Measurements from ENCODE around the gene C17orf100.

The C17orf100 gene

GRCh38 chr17:6651354-6651918 lies at the start of gene C17orf100, which contains the start of gene MED31:
Gene C17orf100 (plus strand): TSS chr17:6651762. CDS start chr17:6651914, 152 bp downstream.
Gene MED31 (minus strand): TSS chr17:6651605. CDS start chr17:6651528, 77 bp downstream.
- peak; percentile 64 for DNase-seq (ENCODE audit: low read depth, low spot score)

- no peak for DNase-seq (ENCODE audit: low read depth, low spot score)
These were observed 49.4 kb upstream of the C17orf100 start for GRCh38 chr17:6602141-6602540.

DNA sequence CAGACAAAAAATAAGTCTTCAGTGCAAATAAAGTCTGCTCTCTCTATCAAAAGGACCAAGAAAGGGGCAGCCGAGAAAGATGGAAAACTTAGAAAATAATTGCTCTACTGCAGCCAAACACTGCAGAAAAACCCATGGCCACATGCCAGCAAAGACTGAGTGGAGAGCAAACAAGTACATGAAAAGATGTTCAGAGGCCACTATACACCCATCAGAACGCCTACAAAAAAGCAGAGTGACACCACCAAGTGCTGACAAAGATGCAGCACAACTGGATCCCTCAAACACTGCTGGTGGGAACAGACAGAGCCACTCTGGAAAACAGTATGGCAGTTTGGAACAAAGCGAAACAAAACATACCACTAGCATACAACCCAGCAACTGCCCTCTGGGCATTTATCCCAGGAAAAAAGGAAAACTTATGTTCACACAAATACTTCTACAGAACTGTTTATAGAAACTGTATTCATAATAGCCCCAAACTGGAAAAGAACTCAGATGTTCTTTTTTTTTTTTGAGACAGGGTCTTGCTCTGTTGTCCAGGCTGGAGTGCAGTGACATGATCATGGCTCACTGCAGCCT lies 47.7 kb upstream of the C17orf100 start:
- no peak for DNase-seq (ENCODE audit: low read depth, low spot score)

DNA sequence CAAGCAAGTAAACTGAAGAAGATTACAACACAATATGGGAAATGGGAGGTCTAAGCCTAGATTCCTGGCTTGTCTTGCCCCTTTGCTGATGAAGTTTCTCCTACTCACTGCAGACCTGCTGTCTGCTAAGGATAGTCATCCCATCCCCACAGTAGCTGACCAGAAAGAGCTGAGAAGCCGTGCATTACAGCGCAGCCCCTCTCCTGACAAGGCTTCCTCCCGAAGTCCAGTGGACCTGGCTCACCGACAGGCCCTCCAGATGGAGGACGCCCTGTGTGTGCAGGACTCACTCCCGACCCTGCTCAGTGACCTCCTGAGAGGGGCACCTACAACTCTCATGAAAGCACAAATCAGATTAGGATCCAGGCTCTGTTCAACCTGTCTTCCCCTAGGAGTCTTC lies 46.4 kb upstream of the C17orf100 start:
- DNase-seq (ENCODE audit: low read depth, low spot score): no peak

DNA sequence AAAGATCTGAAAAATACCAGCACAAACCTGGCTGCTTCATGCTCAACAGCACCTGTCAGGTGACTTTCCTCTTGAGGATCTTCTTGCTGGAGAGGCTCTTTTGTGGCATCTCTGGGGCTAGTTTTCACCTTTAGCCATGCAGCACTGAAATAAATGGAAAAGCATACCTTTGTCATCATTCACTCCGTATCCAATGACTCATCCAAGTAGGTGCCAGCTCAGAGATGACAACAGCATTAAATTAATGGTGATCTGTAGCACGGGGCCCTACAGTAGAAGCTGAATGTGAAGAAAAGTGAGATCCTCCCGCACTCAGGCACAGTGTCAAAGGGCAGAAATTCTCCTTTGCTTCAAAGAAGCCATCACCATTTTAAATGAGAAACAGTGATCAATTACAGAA lies 43.2 kb upstream of the C17orf100 start:
- no peak for DNase-seq (ENCODE audit: low read depth, low spot score)

DNA sequence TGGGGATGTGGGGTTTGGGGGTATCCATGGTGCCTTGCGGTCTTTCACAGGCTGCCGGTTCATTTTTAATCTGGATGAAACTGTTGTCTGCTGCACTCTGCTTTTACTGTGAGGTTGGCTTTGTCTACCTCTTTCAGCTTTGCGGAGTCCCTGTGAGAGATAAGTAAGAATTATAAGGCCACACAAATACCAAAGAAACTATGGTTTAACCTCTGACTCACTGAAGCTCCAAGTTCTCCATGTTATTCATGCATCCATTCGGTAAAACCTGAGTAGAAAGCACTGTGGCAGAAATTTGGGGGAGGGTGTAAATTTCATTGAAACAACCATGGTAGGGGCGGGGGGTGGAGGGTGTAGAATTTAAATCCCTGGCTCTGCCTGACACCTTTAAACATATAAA lies 41.6 kb upstream of the C17orf100 start:
- no peak for DNase-seq (ENCODE audit: low read depth, low spot score)

GRCh38 chr17:6611231-6611630 lies 40.3 kb upstream of the C17orf100 start:
- no peak for DNase-seq (ENCODE audit: low read depth, low spot score)

DNA sequence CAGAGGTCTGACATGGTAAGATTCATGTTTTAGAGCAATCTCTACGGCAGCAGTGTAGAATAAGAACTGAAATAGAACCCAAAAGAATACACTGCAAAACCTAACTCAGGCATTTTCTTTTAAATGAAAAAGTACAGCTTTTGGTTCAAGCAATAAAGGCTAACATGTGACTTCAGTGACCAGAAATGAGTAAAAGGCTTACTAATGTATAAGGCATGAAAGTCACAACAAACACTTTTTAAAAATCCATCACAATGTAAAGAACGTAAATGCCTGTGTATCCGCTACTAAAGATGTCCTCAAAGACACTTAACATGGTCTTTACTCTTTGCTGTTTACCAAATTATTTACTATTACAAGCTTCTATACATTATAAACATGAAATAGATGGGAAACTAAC lies 27.6 kb upstream of the C17orf100 start:
- DNase-seq (ENCODE audit: low read depth, low spot score): no peak

GRCh38 chr17:6626616-6627015 lies 24.9 kb upstream of the C17orf100 start:
- DNase-seq (ENCODE audit: low read depth, low spot score): no peak

DNA sequence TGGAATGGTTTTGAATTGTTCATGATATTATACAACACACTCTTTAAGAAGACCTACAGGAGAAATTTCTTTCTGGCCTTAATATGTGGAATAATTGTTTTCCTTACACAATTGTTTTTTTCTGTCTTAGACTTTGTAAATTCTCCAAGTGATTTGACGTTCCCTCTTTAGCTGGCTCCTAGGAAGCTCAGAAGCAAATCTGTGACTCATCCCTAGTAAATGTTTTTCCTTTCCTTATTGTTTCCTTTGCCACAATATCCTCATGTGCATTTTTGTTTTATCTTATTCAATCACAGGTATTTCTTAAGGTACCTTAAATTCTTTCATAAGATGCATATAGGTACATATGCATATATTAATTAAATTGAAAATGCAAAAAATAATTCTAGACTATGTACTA lies 24.5 kb upstream of the C17orf100 start:
- no peak for DNase-seq (ENCODE audit: low read depth, low spot score)

- DNase-seq (ENCODE audit: low read depth, low spot score): no peak
These were observed 21.2 kb upstream of the C17orf100 start for GRCh38 chr17:6630390-6630789.

DNA sequence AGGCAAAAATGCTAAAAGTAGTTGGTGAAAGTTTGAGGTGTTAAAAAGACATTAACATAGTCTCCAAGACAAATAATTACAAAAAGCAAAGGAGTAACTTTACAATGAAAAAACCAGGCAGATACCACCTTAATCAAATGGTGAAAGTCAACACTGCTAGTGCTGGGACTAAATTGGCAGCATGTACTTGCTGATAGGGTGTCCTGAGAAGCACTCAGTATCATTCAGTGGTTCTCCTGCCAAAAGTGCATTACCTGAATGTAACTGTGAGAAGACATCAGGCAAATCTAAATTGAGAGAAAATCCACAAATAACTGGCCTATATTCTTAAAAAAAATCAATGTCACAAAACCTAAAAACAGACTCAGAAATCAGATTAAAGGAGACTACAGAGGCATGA lies 19.0 kb upstream of the C17orf100 start:
- no peak for DNase-seq (ENCODE audit: low read depth, low spot score)

DNA sequence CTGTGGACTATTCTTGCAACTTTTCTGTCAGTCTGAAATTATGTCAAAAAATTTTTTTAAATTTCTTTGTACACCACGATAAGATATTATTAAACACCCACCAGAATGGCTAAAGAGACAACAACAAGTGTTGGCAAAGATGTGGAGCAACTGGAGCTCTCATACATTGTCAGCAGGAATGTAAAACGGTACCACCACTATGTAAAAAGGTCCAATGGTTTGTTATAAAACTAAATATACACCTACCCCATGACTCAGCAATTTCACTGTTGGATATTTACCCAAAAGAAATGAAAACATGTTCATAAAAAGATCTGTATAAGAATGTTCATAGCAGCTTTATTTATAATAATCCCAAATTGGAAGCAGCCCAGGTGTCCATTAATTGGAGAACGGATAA lies 18.3 kb upstream of the C17orf100 start:
- DNase-seq (ENCODE audit: low read depth, low spot score): no peak

- no peak for DNase-seq (ENCODE audit: low read depth, low spot score)
These were observed 15.5 kb upstream of the C17orf100 start for GRCh38 chr17:6636105-6636504.

- DNase-seq (ENCODE audit: low read depth, low spot score): no peak
These were observed 14.7 kb upstream of the C17orf100 start for GRCh38 chr17:6636616-6637457.

GRCh38 chr17:6637458-6637840 lies 14.1 kb upstream of the C17orf100 start:
- no peak for DNase-seq (ENCODE audit: low read depth, low spot score)

DNA sequence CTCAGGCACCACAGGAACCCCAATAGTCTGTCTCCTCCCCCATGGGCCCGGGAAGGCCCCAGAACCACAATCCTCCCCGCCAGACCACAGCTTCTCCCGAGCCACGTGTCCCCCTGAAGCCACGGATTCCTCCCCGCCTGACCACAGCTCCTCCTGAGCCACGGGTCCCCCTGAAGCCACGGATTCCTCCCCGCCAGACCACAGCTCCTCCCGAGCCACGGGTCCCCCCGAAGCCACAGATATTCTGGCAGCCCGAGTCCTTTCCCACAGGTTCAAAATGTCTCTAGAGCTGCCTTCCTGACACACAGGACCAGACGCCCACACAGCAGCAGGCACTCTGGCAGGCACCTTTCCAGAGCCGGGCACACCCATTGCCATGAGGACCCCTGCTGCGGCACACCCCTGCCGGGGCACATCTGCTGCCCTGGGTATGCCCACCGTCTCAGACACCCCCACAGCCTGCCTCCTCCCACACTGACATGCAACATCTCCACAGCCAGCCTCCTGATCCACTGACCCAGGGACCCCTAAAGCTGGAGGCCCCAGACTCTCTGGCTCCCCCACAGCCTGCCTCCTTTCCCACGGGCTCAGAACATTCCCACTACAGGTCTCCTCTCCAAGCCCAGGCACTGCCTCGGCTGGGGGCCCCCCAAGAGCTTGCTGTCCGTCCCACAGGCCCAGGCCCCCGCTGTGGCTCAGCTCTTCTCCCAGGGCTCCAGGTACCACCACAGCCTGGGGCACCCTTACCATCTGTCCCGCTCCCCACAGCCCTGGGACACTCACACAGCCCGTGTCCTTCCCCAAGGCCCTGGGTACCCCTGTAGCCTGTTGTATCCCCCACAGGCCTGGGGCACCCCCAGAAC lies 13.3 kb upstream of the C17orf100 start:
- no peak for DNase-seq (ENCODE audit: low read depth, low spot score)

DNA sequence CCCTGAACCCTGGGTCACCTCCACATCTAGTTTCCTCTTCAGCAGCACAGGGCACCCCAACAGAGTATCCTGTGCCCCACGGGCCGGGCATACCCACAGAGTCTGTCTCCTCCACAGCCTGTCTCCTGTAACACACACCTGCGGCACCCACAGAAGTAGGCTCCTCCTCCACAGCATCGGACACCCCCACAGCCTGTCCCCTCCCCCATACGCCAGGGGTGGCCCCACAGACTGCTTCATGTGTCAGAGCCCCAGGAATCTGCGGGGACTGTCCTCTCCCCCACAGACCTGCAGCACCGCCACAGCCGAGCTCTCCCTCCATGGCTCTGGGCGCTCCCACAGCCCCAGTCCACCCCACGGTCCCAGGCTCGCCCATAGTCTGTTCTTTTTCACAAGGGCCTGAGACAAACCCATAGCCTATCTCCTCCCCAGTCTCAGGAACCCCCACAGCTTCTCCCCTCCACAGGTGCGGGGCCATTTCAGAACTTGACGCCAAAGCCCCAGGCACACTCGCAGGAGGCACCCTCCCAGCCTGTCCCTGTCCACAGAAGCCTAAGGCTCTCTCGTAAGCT lies 12.5 kb upstream of the C17orf100 start:
- no peak for DNase-seq (ENCODE audit: low read depth, low spot score)

DNA sequence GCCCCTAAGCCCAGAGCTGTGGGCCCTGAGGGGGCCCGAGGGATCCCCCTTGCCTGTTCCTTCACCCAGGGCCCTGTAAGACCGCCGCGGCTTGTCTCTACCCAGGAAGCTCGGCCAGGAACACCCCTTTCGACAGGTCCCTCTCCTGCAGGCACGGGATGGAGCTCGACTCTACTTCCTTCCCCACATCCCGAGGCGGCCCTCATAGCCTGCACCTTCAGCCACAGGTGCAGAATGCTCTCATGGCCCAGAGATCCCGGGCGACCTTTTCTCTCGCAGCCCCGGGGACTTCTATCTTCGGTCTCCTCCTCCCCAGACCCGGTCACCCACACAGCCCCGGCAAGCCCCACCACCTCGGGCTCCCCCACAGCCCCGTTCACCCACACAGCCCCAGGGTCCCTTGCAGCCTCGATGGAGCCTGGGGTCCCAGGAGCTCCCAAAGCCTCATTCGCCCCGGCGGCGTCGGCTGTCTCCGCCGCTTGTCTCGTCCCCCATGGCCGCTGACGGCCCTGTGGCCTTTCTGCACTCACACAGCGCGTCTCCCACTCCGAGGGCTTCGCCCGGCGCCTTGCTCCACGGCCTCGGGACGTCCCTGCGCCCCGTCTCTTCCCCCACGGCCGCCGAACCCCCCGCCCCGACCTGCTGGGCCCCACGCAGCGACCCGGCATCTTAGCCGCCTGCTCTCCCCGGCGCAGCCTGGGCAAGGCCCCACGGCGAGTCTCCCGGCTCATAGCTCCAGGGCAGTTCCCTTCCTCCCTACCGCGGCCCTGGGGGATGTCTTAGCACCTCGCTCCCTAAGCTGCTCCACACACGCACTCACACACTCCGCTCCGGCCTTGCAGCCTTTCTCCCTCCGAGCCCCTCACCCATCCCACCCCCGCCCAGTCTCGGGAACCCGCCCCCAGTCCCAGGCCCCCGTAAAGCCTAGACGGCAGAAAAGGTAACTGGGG lies 11.7 kb upstream of the C17orf100 start:
- no peak for DNase-seq (ENCODE audit: low read depth, low spot score)

GRCh38 chr17:6640536-6641246 lies 10.9 kb upstream of the C17orf100 start, which contains the start of the genes KIAA0753 and TXNDC17:
Gene KIAA0753 (minus strand): TSS chr17:6640711. CDS start chr17:6635103, 5,608 bp downstream.
Gene TXNDC17 (plus strand): TSS chr17:6641060. CDS start chr17:6641083, 23 bp downstream.
- peak; percentile 58 for DNase-seq (ENCODE audit: low read depth, low spot score)

All from smooth muscle cell of the brain vasculature (primary cell).